ENCODE results near the gene KDM4D.
"Not testable (repeated sequence)": the region's sequence is repeated elsewhere in the genome, so short reads cannot be mapped to it uniquely, and the experiment has no call there.

KDM4D gene

DNA sequence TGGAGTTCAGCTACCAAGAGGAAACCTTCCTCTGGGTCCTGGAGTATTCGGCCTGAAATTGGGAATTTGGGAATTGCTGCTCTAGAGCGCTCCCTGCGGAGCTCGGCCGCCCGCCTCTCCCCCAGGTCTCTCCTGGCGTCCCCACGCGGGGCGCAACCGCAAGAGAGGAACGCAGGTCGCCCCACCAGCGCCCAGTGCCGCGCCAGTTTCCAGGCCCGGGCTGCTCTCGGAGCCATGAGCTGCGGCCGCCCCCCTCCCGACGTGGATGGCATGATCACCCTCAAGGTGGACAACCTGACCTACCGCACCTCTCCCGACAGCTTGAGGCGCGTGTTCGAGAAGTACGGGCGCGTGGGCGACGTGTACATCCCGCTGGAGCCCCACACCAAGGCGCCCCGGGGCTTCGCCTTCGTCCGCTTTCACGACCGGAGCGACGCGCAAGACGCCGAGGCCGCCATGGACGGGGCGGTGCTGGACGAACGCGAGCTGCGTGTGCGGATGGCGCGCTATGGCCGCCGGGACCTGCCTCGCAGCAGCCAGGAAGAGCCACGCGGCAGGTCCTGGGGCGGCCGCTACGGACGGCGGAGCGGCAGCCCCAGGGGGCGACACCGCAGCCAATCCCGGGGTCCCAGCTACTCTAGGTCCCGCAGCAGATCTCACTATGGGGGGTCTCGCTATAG lies 64.0 kb downstream of the KDM4D start:
- DNase-seq: not testable (repeated sequence)

DNA sequence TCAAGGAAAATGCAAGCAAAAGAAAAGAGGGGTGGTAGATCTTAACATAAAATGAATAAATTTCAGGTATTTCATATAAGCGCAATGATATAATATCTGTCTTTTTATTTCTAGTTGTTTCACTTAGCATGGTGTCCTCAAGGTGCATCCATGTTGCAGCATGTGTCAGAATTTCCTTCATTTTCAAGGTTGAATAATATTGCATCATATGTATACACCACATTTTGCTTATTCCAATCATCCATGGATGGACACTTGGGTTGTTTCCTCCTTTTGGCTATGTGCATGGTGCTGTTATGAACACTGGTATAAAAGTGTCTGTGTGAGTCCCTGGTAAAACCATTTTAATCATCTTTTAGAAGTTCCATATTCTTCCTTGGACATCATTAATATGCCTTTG lies 68.7 kb downstream of the KDM4D start:
- DNase-seq: no peak

DNA sequence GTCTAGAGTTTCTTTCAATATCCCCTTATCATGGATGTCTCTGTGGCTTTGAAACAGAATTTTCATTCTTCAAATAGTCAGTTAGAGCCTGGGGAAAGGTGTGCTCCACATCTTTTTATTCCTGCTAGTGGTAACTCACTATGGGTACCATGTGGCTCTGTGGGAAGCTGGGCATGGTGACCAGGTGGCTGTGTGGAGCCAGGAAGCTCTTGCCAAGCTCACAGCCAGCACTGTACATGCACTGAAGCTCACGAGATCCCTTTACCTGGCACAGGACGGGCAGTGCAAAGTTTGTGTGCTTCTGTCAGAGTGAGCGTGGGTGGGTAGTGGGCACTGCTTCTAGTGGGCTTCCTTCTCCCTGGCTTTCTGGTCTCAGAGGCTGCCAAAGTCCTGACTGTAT lies 69.4 kb downstream of the KDM4D start:
- no peak for DNase-seq

DNA sequence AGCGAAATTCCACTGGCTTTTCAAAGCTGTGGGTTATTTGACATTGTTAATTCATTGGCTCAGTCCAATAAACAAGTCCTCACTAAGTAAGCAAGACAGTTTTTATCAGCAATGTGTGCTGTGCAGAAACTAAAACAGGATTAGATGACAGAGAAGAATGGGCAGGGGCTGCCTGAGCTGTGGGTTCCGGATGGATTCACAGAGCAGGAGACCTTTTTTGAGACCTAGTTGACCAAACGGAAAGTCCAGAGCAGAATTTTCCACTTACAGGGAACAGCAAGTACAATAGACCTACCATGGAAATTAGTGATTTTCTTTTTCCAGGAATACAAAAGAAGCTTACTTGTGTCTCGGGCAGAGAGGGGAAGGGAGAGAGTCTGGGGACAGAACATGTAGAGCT lies 70.5 kb downstream of the KDM4D start:
- no peak for DNase-seq

DNA sequence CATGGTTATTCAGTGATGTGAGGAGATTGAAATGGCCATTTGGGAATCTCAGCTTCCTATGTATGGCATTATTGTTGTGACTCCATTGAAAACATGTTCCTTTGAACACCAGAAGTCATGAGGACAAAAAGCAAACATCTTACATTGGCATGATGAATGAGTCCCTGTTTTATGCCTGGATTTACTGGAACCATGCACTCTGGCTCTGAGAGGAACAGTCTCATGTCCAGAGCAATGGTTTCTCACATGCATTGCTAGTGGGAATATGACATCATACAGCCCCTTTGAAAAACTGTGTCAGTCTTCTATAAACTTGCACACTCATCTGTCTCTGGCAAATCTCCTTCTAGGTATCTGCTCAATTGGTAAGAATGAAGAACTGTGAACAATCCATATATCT lies 72.3 kb downstream of the KDM4D start:
- no peak for DNase-seq

All from NCI-H2227 treated with DMSO at 0.1 percent for 48 hours (cell line).